Panc1 (cell line): ENCODE measurements around the gene OR4E2.

Experiments
- POLR2AphosphoS5 ChIP-seq: IDR thresholded peaks from 2 replicates; pipeline ENCODE4 v1.6.1; 2012; ENCODE audit warnings: mild to moderate bottlenecking, low read depth, low read length, moderate library complexity
- SIN3A ChIP-seq: IDR thresholded peaks from 2 replicates; pipeline ENCODE4 v1.6.1; 2012; ENCODE audit warnings: low read depth, mild to moderate bottlenecking, low read length, moderate library complexity, borderline replicate concordance; ENCODE audit not compliant: insufficient read depth
- TCF7L2 ChIP-seq: IDR thresholded peaks from 2 replicates; pipeline ENCODE4 v1.6.1; 2011; ENCODE audit warnings: mild to moderate bottlenecking, low read depth, low read length, inconsistent platforms
- TF ChIP-seq, protein P1 (sequence below): fragments of 450-650 bp; IDR thresholded peaks from 2 replicates; pipeline ENCODE4 v1.5.1; 2017; ENCODE audit warnings: mild to moderate bottlenecking
- TF ChIP-seq, protein P2 (sequence below), 2 experiments: IDR thresholded peaks; 2 replicates each; pipeline ENCODE4 v1.6.1; 2011 to 2012; ENCODE audit warnings: low read depth in 2 of 2, control low read depth in 1 of 2, low read length in 1 of 2, mild to moderate bottlenecking in 1 of 2, moderate library complexity in 1 of 2; ENCODE audit not compliant: insufficient read depth in 1 of 2

DNA sequence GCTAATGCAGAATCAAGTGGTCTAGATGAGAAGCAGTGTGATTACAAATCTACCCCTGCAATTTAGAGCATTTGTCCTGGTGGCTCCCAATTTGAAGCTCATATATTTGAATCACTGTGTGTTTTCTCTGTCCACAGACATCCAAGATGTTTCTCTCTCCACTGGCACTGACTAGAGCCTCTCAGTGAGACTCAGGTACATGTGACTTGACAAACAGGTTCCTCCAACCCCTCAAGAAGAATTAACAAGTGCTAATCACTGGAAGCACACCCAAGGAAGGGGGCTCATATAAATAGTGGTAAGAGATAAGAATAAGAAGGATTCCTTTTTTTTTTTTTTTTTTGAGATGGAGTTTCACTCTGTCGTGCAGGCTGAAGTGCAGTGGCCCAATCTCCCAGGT lies 39.4 kb upstream of the OR4E2 start:
- TF ChIP-seq, protein P1, sequence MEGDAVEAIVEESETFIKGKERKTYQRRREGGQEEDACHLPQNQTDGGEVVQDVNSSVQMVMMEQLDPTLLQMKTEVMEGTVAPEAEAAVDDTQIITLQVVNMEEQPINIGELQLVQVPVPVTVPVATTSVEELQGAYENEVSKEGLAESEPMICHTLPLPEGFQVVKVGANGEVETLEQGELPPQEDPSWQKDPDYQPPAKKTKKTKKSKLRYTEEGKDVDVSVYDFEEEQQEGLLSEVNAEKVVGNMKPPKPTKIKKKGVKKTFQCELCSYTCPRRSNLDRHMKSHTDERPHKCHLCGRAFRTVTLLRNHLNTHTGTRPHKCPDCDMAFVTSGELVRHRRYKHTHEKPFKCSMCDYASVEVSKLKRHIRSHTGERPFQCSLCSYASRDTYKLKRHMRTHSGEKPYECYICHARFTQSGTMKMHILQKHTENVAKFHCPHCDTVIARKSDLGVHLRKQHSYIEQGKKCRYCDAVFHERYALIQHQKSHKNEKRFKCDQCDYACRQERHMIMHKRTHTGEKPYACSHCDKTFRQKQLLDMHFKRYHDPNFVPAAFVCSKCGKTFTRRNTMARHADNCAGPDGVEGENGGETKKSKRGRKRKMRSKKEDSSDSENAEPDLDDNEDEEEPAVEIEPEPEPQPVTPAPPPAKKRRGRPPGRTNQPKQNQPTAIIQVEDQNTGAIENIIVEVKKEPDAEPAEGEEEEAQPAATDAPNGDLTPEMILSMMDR = no peak
- TF ChIP-seq, protein P2, sequence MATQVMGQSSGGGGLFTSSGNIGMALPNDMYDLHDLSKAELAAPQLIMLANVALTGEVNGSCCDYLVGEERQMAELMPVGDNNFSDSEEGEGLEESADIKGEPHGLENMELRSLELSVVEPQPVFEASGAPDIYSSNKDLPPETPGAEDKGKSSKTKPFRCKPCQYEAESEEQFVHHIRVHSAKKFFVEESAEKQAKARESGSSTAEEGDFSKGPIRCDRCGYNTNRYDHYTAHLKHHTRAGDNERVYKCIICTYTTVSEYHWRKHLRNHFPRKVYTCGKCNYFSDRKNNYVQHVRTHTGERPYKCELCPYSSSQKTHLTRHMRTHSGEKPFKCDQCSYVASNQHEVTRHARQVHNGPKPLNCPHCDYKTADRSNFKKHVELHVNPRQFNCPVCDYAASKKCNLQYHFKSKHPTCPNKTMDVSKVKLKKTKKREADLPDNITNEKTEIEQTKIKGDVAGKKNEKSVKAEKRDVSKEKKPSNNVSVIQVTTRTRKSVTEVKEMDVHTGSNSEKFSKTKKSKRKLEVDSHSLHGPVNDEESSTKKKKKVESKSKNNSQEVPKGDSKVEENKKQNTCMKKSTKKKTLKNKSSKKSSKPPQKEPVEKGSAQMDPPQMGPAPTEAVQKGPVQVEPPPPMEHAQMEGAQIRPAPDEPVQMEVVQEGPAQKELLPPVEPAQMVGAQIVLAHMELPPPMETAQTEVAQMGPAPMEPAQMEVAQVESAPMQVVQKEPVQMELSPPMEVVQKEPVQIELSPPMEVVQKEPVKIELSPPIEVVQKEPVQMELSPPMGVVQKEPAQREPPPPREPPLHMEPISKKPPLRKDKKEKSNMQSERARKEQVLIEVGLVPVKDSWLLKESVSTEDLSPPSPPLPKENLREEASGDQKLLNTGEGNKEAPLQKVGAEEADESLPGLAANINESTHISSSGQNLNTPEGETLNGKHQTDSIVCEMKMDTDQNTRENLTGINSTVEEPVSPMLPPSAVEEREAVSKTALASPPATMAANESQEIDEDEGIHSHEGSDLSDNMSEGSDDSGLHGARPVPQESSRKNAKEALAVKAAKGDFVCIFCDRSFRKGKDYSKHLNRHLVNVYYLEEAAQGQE (IDR thresholded peaks at IDR 0.05; ENCODE audit: insufficient read depth in 1 of 2, low read depth in 2 of 2, low read length in 1 of 2) = no peak
- TF ChIP-seq POLR2AphosphoS5 (no peak), SIN3A (no peak), TCF7L2 (no peak)
